GM21786 (cell line): ENCODE results near the gene HPGDS.
"Not testable (repeated sequence)": the region's sequence is repeated elsewhere in the genome, so short reads cannot be mapped to it uniquely, and the experiment has no call there.

Experiments
- ATAC-seq: cut with Tn5 transposase; IDR thresholded peaks from one replicate; pipeline ENCODE4 v1.9.1; 2021; ENCODE audit not compliant: unreplicated experiment

Gene HPGDS

DNA sequence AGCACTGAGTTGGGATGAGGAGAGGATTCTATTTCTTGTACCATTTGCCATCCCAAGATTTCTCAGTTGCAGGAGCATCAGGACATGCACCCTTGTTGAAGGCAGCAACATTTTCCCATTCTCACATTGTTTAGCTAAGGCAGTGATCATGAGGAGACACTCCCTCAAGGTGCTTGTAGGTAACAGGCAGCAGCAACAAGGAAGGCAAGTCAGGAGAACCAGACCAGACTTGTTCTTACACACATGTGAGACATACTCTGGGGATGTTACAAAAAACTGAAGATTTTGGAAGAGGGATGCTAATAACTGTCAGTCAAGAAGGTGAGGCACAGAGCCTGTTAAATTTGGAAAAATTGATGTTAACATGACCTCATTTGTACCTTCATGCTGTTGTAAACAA lies 15.5 kb upstream of the HPGDS start:
- no peak for ATAC-seq

DNA sequence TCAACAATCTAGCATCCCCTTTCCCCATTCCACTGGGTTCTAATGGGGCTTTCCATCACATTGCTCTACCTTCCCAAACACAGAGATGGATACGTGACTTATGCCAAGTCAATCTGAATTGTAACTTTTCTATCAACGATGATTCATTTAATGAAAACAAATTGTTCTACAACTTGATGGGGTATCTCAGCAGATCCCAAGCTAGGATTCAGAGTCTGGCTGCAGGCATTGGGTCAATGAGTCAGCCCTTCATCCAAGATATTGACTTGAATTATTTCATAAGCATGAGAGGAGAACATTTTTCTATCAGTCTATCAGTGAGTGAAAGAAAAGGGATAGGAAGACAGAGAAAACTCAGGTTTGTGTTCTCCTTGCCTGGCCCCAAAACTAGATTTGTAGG lies 15.0 kb upstream of the HPGDS start:
- ATAC-seq: no peak

GRCh38 chr4:94356444-94356843 lies 13.8 kb upstream of the HPGDS start:
- no peak for ATAC-seq

DNA sequence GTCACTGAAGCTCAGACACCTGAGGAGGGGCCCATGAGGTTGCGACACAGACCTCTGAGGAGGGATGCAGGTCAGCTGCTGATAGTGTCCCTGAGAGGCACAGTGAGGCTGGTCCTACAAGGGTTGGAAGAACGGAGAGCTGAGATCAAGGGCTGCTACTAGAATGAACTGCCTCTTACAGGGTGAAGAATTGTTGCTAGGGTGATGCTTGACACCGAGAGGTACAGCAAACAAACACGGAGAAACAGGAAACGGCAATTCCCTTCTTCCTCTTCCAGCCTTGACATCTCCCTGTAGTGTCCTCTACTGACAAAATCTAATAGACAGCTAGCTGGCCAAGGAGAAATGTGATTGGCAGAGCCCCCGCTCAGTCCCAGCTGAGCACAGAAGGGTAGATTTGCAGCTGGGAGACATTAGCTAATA lies 11.8 kb upstream of the HPGDS start:
- ATAC-seq: no peak

DNA sequence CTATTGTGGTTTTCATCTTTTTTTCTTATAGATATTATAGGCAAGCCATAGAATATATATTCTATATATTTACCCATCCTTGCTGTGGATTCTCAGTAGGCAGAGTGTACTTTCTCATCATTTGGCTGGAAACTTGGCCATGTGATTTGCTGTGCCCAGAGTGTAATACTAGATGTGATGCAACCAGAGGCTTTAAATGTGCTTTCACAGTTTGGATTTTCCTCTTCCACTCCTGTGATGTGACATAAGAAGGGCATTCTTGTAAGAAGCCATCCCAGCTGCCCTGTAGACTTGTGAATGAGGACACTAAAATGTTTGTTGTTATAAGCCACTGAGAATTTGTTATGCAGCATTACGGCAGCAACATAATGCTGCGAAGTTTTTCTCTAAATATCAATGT lies 10.4 kb upstream of the HPGDS start:
- no peak for ATAC-seq

GRCh38 chr4:94352163-94352562 lies 9.5 kb upstream of the HPGDS start:
- ATAC-seq: no peak

DNA sequence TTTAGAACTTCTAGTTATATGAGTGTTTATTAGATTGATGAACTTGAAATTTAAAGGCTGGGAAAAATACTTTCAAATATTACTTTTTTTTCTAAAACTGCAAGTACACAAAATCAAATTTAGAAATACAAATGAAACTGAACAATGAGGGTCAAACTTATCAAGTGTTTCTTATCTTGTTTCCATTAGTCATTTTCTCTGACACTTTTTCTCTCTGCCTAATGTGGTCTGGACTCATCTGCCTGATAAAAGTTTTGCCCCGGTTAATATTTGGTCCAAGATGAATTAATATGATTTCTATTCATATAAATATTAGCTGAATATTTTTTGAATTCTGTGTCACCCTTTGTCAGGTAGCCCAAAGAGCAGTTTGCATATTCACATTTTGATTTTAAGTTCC lies 8.7 kb upstream of the HPGDS start:
- no peak for ATAC-seq

DNA sequence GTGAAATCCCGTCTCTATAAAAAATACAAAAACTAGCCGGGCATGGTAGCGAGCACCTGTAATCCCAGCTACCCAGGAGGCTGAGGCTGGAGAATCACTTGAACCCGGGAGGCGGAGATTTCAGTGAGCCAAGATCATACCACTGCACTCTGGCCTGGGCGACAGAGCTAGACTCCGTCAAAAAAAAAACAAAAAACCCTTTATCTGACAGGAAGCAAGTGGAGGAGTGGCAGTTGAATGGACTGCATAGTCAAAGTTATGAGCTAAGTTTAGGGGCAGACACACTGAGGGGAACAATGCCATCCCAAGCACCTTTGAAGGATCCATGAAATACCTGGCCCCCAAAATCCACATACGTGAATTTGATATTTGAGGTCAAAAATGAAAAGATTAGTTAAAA lies 7.5 kb upstream of the HPGDS start:
- ATAC-seq: no peak

GRCh38 chr4:94349193-94349592 lies 6.6 kb upstream of the HPGDS start:
- ATAC-seq: no peak

DNA sequence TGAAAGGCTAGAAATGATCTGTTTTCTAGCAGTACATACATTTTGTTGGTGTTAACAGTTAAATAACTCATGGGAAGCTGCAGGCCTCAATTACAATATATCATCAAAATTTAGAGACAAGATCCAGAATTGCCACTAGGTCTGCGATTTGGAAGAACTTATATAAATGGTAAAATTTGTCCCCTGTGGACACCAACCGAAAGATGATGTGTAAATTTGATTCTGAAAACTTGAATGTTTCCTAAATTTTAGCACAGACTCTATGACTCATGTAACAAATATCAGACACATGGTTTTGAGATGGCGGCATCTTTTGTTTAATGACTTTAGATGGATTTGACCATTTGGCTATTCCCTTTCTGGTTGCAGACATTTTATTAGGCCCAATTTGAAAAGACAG lies 6.0 kb upstream of the HPGDS start:
- no peak for ATAC-seq

DNA sequence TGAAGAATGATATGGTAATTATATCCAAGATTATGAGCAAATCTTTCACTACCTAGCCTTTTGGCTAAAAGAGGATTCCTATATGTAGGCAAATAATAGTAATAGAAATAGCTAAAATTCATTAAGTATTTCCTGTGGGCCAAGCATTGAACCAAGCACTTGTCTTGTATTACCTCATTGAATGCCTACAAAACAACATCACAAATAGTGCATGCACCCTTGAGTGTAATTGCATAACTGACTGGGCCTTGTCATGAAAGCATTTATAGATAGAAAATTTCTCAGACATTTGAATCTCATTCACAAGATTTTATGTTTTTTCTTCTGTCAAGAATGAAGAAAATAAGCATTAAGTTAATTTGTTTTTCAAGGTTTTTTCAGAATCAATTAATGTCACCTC lies 3.9 kb upstream of the HPGDS start:
- no peak for ATAC-seq

GRCh38 chr4:94345969-94346368 lies 3.3 kb upstream of the HPGDS start:
- no peak for ATAC-seq

DNA sequence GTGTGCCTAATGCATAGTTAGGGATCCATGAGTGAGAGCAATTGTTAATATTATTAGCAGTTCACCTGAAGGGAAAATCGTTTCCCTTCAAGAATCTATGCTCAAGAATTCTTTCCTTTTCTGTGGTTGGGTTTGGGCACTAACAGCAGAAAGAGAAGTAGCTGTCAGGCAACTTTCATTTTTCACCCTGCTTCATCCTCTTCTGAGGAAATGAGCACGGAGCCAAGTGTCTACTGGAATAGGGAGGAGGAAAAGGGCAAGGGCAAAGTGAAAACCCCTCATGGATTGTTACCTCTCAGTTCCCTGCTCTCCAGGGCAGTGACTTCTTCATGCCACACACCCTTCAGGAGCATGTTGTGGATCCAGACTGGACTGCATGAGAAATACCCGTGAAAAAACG lies 2.6 kb upstream of the HPGDS start:
- no peak for ATAC-seq

- no peak for ATAC-seq
These were observed 1.8 kb upstream of the HPGDS start for GRCh38 chr4:94344457-94344856.

DNA sequence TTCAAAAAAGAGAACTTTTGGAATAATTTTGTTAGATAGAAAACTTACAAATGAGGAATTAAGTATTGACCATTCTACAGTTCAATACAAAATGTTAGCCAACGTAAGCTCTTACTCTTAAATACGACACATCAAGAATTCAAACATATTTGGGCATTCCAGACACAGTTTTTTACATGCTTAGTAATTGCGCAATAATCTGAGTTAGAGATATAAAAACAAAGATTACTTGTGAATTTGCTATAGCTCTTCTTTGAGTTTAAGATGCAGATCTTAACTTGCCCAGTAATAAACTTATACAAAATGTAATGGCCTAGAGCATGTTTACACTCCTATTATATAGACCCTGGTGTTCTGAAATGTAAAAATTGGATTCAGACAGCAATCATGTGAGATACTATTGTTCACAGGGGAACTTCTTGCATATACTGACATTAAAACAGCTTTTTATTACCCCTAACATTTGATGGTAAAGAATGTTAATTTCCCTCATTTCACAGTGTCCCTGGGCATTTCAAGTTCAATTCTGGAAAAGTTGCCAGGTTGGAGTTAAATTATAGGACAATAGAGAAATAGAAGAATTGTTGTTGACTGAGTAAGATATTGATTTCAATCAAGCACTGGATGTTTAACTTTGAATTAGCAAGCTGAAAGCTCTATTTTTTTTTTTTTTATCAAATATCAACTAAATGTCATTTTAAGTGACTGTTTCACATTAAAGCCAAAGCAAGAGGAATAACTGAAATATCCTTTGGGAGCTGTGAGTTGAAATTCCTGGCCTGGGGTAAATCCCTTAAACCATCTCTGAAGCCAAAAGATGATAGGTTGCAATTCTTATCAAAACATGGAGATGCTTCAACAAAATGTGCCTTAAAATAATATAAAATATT lies 910 bp downstream of the HPGDS start:
- ATAC-seq: no peak

DNA sequence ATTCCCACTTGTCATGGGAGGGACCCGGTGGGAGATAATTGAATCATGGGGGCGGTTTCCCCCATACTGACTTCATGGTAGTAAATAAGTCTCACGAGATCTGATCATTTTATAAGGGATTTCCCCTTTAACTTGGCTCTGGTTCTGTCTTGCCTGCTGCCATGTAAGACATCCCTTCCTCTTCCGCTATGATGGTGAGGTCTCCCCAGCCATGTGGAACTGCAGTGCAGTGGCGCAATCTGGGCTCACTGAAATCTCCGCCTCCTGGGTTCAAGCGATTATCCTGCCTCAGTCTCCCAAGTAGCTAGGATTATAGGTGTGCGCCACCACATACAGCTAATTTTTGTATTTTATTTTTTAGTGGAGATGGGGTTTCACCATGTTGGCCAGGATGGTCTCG lies 2.9 kb downstream of the HPGDS start:
- ATAC-seq: no peak

GRCh38 chr4:94338681-94339351 lies 3.8 kb downstream of the HPGDS start:
- ATAC-seq: peak; percentile 61

DNA sequence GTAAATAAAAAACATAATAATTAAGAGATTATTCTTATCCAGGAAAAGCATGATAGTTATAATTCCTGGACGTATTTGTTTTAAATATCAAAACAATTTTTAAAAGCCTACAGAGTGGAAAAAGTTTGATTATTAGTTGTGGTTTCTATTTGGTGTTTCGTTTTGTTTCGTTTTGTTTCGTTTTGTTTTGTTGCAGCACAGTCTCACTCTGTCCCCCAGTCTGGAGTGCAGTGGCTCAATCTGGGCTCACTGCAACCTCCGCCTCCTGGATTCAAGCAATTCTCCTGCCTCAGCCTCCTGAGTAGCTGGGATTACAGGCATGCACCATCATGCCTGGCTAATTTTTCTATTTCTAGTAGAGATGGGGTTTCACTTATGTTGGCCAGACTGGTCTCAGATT lies 5.8 kb downstream of the HPGDS start:
- ATAC-seq: not testable (repeated sequence)

DNA sequence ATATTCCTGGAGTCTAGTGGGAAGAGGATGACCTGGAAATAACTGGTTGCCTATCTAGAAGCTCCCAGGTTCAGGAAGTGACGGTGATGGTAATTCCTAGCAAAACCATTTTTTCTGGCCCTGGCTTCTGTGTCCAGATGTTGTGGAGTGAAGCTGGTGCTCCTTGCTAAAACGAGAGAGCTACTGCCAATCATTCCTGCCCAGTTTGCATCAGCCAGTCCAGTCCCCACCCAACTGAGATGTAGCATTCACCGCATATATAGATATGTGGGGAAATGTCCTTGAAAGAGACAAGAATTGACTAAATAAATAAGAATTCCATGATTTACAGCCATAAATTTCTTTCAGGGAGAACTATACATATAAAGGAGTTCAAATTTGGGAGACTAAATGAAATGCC lies 6.3 kb downstream of the HPGDS start:
- ATAC-seq: no peak

DNA sequence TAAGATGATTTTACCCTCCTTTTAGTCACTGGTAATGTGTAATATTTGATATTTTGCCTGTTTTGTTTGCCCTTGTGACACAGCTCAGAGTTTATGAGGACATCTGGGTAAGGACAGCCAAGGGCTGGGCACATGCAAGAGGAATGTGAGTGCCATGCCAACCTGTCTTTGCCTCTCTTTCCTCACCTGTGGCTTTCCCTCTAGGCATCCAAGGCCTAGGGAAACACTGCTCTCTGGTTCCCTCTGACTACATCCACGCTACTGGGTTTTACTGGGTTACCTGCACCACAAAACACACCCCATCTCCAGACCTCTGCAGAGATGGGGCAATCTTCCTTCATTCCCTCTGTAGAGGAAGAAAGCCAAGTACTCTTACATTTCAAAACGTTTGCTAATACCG lies 7.7 kb downstream of the HPGDS start:
- ATAC-seq: no peak

DNA sequence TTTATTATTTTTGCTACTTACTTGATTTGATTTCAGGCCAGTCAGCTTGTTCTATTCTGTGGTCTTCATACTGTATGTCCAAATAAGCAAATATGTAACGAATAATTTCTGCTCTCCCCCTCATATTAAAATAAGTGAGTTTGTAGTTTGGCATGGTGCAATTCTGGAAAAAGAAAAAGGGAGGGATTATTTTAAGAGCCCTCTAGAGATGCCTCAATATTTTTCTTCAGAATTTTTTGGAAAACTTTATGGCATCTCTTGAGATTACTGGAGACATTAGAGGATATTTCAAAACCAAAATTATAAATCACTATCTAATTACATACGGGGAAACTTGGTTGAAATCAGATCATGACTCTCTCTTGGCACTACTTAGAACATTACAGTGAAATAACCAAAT lies 8.2 kb downstream of the HPGDS start:
- ATAC-seq: no peak

DNA sequence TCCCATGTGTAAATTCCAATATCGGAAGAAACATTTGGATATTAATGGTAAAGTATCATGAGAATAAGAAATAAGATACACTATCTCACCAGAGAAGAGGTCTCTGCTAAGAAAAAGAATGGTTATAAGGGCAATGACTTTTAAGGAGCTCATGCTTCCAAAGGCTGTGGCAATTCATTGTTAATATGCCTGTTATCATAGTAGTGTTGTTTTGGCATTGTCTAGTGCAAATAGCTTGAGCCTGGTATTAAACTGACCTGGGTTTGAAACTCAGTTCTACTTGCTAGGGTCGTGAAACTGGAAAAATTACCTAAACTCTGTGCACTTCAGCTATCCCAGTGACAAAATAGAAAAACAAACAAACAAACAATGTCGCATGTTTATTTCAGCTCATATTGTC lies 8.8 kb downstream of the HPGDS start:
- ATAC-seq: no peak
